Fibroblast of villous mesenchyme (primary cell): ENCODE data around the gene RPEL1. TPM values are rescaled to one million over a fixed set of nuclear protein-coding genes. Genes with fewer than 3 reads are reported as not detected.
A peak's percentile ranks its signal among the peaks of the same experiment; 100 is the strongest.
"Not testable (repeated sequence)": the region's sequence is repeated elsewhere in the genome, so short reads cannot be mapped to it uniquely, and the experiment has no call there.

Experiments
- DNase-seq: peaks from one replicate; pipeline ENCODE4 v3.0.0-alpha.2; 2010; ENCODE audit warnings: low read depth
- H3K4me3 ChIP-seq: 2 replicates; pipeline ENCODE4 v1.5.1; 2011; ENCODE audit warnings: low read depth, mild to moderate bottlenecking, low read length
- CTCF ChIP-seq: IDR thresholded peaks from 2 replicates; pipeline ENCODE4 v1.5.1; 2012; ENCODE audit warnings: low read depth, mild to moderate bottlenecking, low read length; ENCODE audit not compliant: insufficient read depth
- total RNA-seq: library from RNA; depleted of rRNA; stranded (reverse); fragments of >200 nt; gene quantifications from 2 replicates; pipeline ENCODE4 v1.2.3, GENCODE V29; 2012

The RPEL1 gene
- total RNA-seq, result 0.32 and 0.43 TPM in 2 replicates

GRCh38 chr10:103245587-103245986 is at the start of gene RPEL1:
RPEL1 (plus strand) TSS chr10:103245887; CDS start chr10:103245997, 110 bp downstream.
- H3K4me3 ChIP-seq, DNase-seq: not testable (repeated sequence)

- no peak for TF ChIP-seq CTCF
- no peak overlapping the region for H3K4me3 ChIP-seq
- no peak for DNase-seq
These were observed 49.2 kb upstream of the RPEL1 start for GRCh38 chr10:103196516-103196915.

GRCh38 chr10:103197174-103197573 is 48.5 kb upstream of the RPEL1 start:
- no peak for TF ChIP-seq CTCF
- peak; percentile 62 for DNase-seq
- H3K4me3 ChIP-seq, result no peak overlapping the region

- DNase-seq, result no peak
- no peak for TF ChIP-seq CTCF
- H3K4me3 ChIP-seq, result no peak overlapping the region
These were observed 47.8 kb upstream of the RPEL1 start for GRCh38 chr10:103197903-103198302.

- TF ChIP-seq CTCF, result no peak
- no peak for DNase-seq
- H3K4me3 ChIP-seq, result no peak overlapping the region
These were observed 47.0 kb upstream of the RPEL1 start for GRCh38 chr10:103198648-103199047.

- no peak overlapping the region for H3K4me3 ChIP-seq
- TF ChIP-seq CTCF, result no peak
- no peak for DNase-seq
These were observed 46.2 kb upstream of the RPEL1 start for GRCh38 chr10:103199488-103199887.

- no peak for TF ChIP-seq CTCF
These were observed 43.4 kb upstream of the RPEL1 start for GRCh38 chr10:103202319-103202718.

More at GRCh38 chr10:103202319-103202718, 43.4 kb upstream of the RPEL1 start:
- no peak overlapping the region for H3K4me3 ChIP-seq
- DNase-seq, result no peak
